Measurements from ENCODE around the gene FAM120A. TPM values are rescaled to one million over a fixed set of nuclear protein-coding genes. Genes with fewer than 3 reads are reported as not detected.

The FAM120A gene
- total RNA-seq, 1 experiment from 2014 or later: 43.2 TPM

DNA sequence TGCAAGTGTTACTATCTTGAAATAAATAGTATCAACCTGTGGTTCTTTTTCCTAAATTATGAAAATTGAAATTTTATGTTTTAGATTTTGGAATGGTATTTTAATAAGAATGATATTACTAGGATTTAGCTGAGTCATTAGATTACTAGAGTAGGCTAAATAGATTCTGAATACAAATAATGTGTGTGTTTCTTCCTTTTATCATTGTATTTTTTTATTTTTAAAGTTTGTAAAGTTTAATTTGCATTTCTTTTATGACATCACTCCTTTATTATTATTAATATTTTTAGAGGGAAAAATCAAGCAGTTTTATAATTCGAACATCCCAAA is 9.9 kb downstream of the FAM120A start:
- ChIA-PET CTCF (no interaction called here), POLR2A (no interaction called here)

DNA sequence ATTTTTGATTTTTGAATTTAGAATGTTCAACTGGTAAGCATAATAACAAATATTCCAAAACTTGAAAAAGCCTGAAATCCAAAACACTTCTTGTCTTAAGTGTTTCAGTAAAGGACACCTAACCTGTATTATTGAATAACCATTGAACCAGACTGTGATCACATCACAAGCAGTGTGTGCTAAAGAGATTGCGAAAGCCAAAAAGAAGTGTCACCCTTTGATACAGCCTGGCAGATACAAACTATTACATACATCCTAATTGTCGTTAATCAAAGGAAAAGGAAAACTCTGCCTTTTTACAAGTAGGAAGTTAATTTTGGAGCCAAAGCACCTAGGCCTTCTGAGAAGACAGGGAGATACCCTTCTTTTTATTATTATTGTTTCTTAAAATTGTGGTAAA is 10.3 kb downstream of the FAM120A start:
- no peak for TF ChIP-seq CTCF (IDR thresholded peaks at IDR 0.05; ENCODE audit: insufficient read depth in 1 of 2, low read depth in 1 of 2, low read length in 1 of 2, severe bottlenecking in 1 of 2, unreplicated experiment in 1 of 2)
- Mint-ChIP-seq H3K36me3 (ENCODE audit: insufficient read depth, unreplicated experiment) (no peaks in the 10 kb centered on the region), H3K27ac (ENCODE audit: unreplicated experiment) (no peak overlapping the region), H3K4me1 (ENCODE audit: low read depth, unreplicated experiment) (peaks cover 18% of the 10 kb centered on the region), H3K9me3 (ENCODE audit: unreplicated experiment) (no peaks in the 10 kb centered on the region), H3K4me3 (ENCODE audit: unreplicated experiment) (no peak overlapping the region), H3K27me3 (ENCODE audit: insufficient read depth, unreplicated experiment) (no peaks in the 10 kb centered on the region)
- peaks cover 6% of the 10 kb centered on the region for H3K4me1 ChIP-seq
- BruUV-seq (replicated peaks): no TSS peak
- no peak overlapping the region for H3K4me3 ChIP-seq (ENCODE audit: low read depth, low read length)
- DNase-seq: no peak
- ChIA-PET POLR2A (no interaction called here), CTCF (no interaction called here)
- H3K36me3 ChIP-seq (ENCODE audit: control insufficient read depth, insufficient read depth, low read length): no peaks in the 10 kb centered on the region
- no peaks in the 10 kb centered on the region for H3K27me3 ChIP-seq (replicated peaks; ENCODE audit: control insufficient read depth, insufficient read depth, low read length)
- H3K9me3 ChIP-seq: no peaks in the 10 kb centered on the region
- intact Hi-C loops (cut with micrococcal nuclease; ENCODE audit: unreplicated experiment): no loop called here

More for the DNA sequence above, 9.9 kb downstream of the FAM120A start:
- H3K36me3 ChIP-seq (ENCODE audit: control insufficient read depth, insufficient read depth, low read length): no peaks in the 10 kb centered on the region
- Mint-ChIP-seq H3K27me3 (ENCODE audit: insufficient read depth, unreplicated experiment) (no peaks in the 10 kb centered on the region), H3K4me3 (ENCODE audit: unreplicated experiment) (no peak overlapping the region), H3K9me3 (ENCODE audit: unreplicated experiment) (no peaks in the 10 kb centered on the region), H3K4me1 (ENCODE audit: low read depth, unreplicated experiment) (peaks cover 14% of the 10 kb centered on the region), H3K27ac (ENCODE audit: unreplicated experiment) (no peak overlapping the region), H3K36me3 (ENCODE audit: insufficient read depth, unreplicated experiment) (no peaks in the 10 kb centered on the region)
- no peak for TF ChIP-seq CTCF (IDR thresholded peaks at IDR 0.05; ENCODE audit: insufficient read depth in 1 of 2, low read depth in 1 of 2, low read length in 1 of 2, severe bottlenecking in 1 of 2, unreplicated experiment in 1 of 2)
- DNase-seq: no peak
- BruUV-seq (replicated peaks): no TSS peak
- H3K4me1 ChIP-seq: peaks cover 5% of the 10 kb centered on the region; the same call in 1 of the 2 replicates
- H3K27me3 ChIP-seq (replicated peaks; ENCODE audit: control insufficient read depth, insufficient read depth, low read length): no peaks in the 10 kb centered on the region
- H3K4me3 ChIP-seq (ENCODE audit: low read depth, low read length): no peak overlapping the region
- H3K9me3 ChIP-seq: no peaks in the 10 kb centered on the region
- intact Hi-C loops (cut with micrococcal nuclease; ENCODE audit: unreplicated experiment): no loop called here

GRCh38 chr9:93463638-93464248 is 12.3 kb downstream of the FAM120A start:
- H3K27me3 Mint-ChIP-seq (ENCODE audit: insufficient read depth, unreplicated experiment): no peaks in the 10 kb centered on the region
- CTCF ChIA-PET: no interaction called here
- Histone ChIP-seq H3K4me1 (peaks cover 12% of the 10 kb centered on the region), H3K27me3 (replicated peaks; ENCODE audit: control insufficient read depth, insufficient read depth, low read length) (no peaks in the 10 kb centered on the region), H3K9me3 (no peaks in the 10 kb centered on the region), H3K4me3 (ENCODE audit: low read depth, low read length) (no peak overlapping the region), H3K36me3 (ENCODE audit: control insufficient read depth, insufficient read depth, low read length) (no peaks in the 10 kb centered on the region)
- no peak for TF ChIP-seq CTCF (IDR thresholded peaks at IDR 0.05; ENCODE audit: insufficient read depth in 1 of 2, low read depth in 1 of 2, low read length in 1 of 2, severe bottlenecking in 1 of 2, unreplicated experiment in 1 of 2)
- H3K4me1 Mint-ChIP-seq (ENCODE audit: low read depth, unreplicated experiment): peaks cover 13% of the 10 kb centered on the region
- no peaks in the 10 kb centered on the region for H3K36me3 Mint-ChIP-seq (ENCODE audit: insufficient read depth, unreplicated experiment)
- POLR2A ChIA-PET: no interaction called here
- DNase-seq: no peak
- intact Hi-C loops (cut with micrococcal nuclease; ENCODE audit: unreplicated experiment): no loop called here
- no peaks in the 10 kb centered on the region for H3K9me3 Mint-ChIP-seq (ENCODE audit: unreplicated experiment)
- H3K27ac Mint-ChIP-seq (ENCODE audit: unreplicated experiment): no peak overlapping the region
- no TSS peak for BruUV-seq (replicated peaks)
- no peak overlapping the region for H3K4me3 Mint-ChIP-seq (ENCODE audit: unreplicated experiment)
